Astrocyte (in vitro differentiated cells and primary cell): ENCODE data around the gene FOXJ2. TPM values are rescaled to one million over a fixed set of nuclear protein-coding genes. Genes with fewer than 3 reads are reported as not detected.
A peak's percentile ranks its signal among the peaks of the same experiment; 100 is the strongest.
"Not testable (repeated sequence)": the region's sequence is repeated elsewhere in the genome, so short reads cannot be mapped to it uniquely, and the experiment has no call there.

Experiments used
- DNase-seq: peaks from one replicate; pipeline ENCODE4 v3.0.0-alpha.2; 2010; ENCODE audit warnings: low read depth
- FAIRE-seq: peaks from 2 replicates; lab custom pipeline; 2011; peaks lifted over from hg19 to GRCh38; lab: Jason Lieb, UNC
- H2AFZ ChIP-seq: 2 replicates; pipeline ENCODE4 v1.6.0; 2012; ENCODE audit warnings: low read depth, low read length, inconsistent platforms
- H3K27ac ChIP-seq: 2 replicates; pipeline ENCODE4 v1.5.1; 2011; ENCODE audit warnings: low read depth, low read length, inconsistent platforms
- H3K27me3 ChIP-seq: 2 replicates; pipeline ENCODE4 v1.6.0; 2011; ENCODE audit warnings: low read length, inconsistent platforms; ENCODE audit not compliant: insufficient read depth
- H3K36me3 ChIP-seq: 2 replicates; pipeline ENCODE4 v1.5.1; 2011; ENCODE audit warnings: low read length, inconsistent platforms; ENCODE audit not compliant: insufficient read depth
- H3K4me1 ChIP-seq: 2 replicates; pipeline ENCODE4 v1.5.1; 2011; ENCODE audit warnings: low read length, inconsistent platforms; ENCODE audit not compliant: insufficient read depth
- H3K4me2 ChIP-seq: 2 replicates; pipeline ENCODE4 v1.6.0; 2012; ENCODE audit warnings: low read length, inconsistent platforms
- H3K4me3 ChIP-seq: 2 replicates; pipeline ENCODE4 v1.5.1; 2011; ENCODE audit warnings: low read depth, mild to moderate bottlenecking, low read length, inconsistent platforms; ENCODE audit not compliant: insufficient read depth
- H3K79me2 ChIP-seq: 2 replicates; pipeline ENCODE4 v1.6.0; 2012; ENCODE audit warnings: mild to moderate bottlenecking, low read length, inconsistent platforms; ENCODE audit not compliant: insufficient read depth
- H3K9ac ChIP-seq: 2 replicates; pipeline ENCODE4 v1.6.0; 2012; ENCODE audit warnings: mild to moderate bottlenecking, low read length, inconsistent platforms
- H3K9me3 ChIP-seq: 2 replicates; pipeline ENCODE4 v1.5.1; 2012; ENCODE audit warnings: low read depth, mild to moderate bottlenecking, low read length, inconsistent platforms; ENCODE audit not compliant: insufficient read depth
- H4K20me1 ChIP-seq: 2 replicates; pipeline ENCODE4 v1.6.0; 2012; ENCODE audit warnings: low read length, inconsistent platforms; ENCODE audit not compliant: insufficient read depth
- H3K27ac Mint-ChIP-seq: one replicate; pipeline ENCODE4 v1.8.0; 2021; ENCODE audit warnings: mild to moderate bottlenecking, mixed read lengths; ENCODE audit not compliant: unreplicated experiment
- H3K27me3 Mint-ChIP-seq: one replicate; pipeline ENCODE4 v1.8.0; 2021; ENCODE audit warnings: low read depth, mixed read lengths; ENCODE audit not compliant: unreplicated experiment
- H3K36me3 Mint-ChIP-seq: one replicate; pipeline ENCODE4 v1.8.0; 2021; ENCODE audit warnings: low read depth, mixed read lengths; ENCODE audit not compliant: unreplicated experiment
- H3K4me1 Mint-ChIP-seq: one replicate; pipeline ENCODE4 v1.8.0; 2021; ENCODE audit warnings: low read depth, mixed read lengths; ENCODE audit not compliant: unreplicated experiment
- H3K4me3 Mint-ChIP-seq: one replicate; pipeline ENCODE4 v1.8.0; 2021; ENCODE audit warnings: mild to moderate bottlenecking, moderate library complexity, mixed read lengths; ENCODE audit not compliant: unreplicated experiment
- H3K9me3 Mint-ChIP-seq: one replicate; pipeline ENCODE4 v1.8.0; 2021; ENCODE audit warnings: mild to moderate bottlenecking, mixed read lengths; ENCODE audit not compliant: unreplicated experiment
- CTCF ChIP-seq: IDR thresholded peaks from 2 replicates; pipeline ENCODE4 v1.5.1; 2011; ENCODE audit warnings: low read depth, mild to moderate bottlenecking, inconsistent platforms, low read length, moderate library complexity; ENCODE audit not compliant: insufficient read depth
- EZH2 ChIP-seq: IDR thresholded peaks from 2 replicates; pipeline ENCODE4 v1.6.1; 2012; ENCODE audit warnings: mild to moderate bottlenecking, low read length, inconsistent platforms; ENCODE audit not compliant: insufficient read depth
- total RNA-seq: library from RNA; stranded (reverse); gene quantifications from 2 replicates; pipeline ENCODE4 v1.2.1, GENCODE V29; 2021

Gene FOXJ2
- total RNA-seq, 1 donor from 2014 or later, result 16.0 TPM

DNA sequence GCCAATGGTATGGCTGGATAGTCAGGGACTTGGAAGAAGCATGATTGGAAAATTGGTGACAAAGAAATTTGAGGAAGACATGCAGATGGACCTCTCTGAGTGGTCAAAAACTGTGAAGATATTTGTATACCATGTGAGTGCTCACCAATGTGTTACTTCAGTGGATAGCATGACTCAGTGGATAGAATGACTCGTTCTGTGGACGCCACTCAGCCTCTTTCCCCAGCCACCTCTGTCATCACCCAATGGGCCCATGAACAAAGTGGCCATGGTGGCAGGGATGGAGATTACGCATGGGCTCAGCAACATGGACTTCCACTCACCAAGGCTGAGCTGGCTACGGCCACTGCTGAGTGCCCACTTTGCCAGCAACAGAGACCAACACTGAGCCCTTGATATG is 31.0 kb upstream of the FOXJ2 start:
- peaks cover 18% of the 10 kb centered on the region for H3K9me3 Mint-ChIP-seq
- not testable (repeated sequence) for H3K36me3 Mint-ChIP-seq, H3K79me2 ChIP-seq, H3K4me2 ChIP-seq, H2AFZ ChIP-seq, H3K4me1 ChIP-seq, FAIRE-seq, H3K27ac Mint-ChIP-seq, H3K4me1 Mint-ChIP-seq, H3K27me3 ChIP-seq, H3K9me3 ChIP-seq, H3K4me3 Mint-ChIP-seq, H3K36me3 ChIP-seq, H3K4me3 ChIP-seq, H3K9ac ChIP-seq, H4K20me1 ChIP-seq, DNase-seq, H3K27me3 Mint-ChIP-seq, H3K27ac ChIP-seq

DNA sequence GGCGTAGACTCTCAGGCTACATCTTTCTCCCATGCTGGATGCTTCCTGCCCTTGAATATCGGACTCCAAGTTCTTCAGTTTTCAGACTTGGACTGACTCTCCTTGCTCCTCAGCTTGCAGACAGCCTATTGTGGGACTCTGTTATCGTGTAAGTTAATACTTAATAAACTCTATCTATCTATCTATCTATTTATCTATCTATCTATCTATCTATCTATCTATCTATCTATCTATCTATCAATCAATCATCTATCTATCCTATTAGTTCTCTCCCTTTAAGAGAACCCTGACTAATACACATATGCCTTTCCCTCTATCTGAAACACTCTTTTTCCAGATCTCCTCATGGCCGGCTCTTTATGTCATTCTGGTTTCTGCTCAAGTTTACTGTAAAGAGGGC is 27.6 kb upstream of the FOXJ2 start:
- H3K27me3 ChIP-seq, H2AFZ ChIP-seq, H3K4me3 Mint-ChIP-seq, H3K4me3 ChIP-seq, H3K36me3 ChIP-seq, H4K20me1 ChIP-seq, H3K79me2 ChIP-seq, H3K4me1 ChIP-seq, DNase-seq, H3K4me2 ChIP-seq, H3K27ac ChIP-seq, H3K9me3 ChIP-seq, H3K4me1 Mint-ChIP-seq, FAIRE-seq, H3K9me3 Mint-ChIP-seq, H3K36me3 Mint-ChIP-seq, H3K27me3 Mint-ChIP-seq, H3K27ac Mint-ChIP-seq, H3K9ac ChIP-seq: not testable (repeated sequence)

DNA sequence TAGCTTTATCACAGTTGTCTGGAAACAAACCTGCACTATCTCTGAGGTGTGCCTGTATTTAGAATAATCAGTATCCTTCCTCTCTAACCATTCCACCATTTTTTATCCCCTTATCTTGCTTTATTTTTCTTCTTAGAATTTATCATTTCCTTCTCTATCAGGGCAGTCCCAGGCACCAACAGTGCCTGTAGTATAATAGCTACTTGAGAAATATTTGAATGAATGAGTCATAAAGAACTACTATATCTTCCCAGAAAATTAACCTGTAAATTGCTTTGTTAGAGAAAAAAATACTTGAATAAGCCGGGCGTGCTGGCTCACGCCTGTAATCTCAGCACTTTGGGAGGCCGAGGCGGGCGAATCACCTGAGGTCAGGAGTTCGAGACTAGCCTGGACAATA is 21.2 kb upstream of the FOXJ2 start:
- no peaks in the 10 kb centered on the region for H3K36me3 ChIP-seq
- Mint-ChIP-seq H3K4me1 (peaks cover 2% of the 10 kb centered on the region), H3K36me3 (no peaks in the 10 kb centered on the region), H3K27me3 (peaks cover 4% of the 10 kb centered on the region), H3K27ac (no peak overlapping the region), H3K9me3 (no peaks in the 10 kb centered on the region), H3K4me3 (no peak overlapping the region)
- no peaks in the 10 kb centered on the region for H4K20me1 ChIP-seq
- H3K9me3 ChIP-seq, result no peaks in the 10 kb centered on the region
- no peaks in the 10 kb centered on the region for H3K79me2 ChIP-seq
- peaks cover 6% of the 10 kb centered on the region for H3K27me3 ChIP-seq
- DNase-seq, result peak; percentile 43
- no peak overlapping the region for H3K9ac ChIP-seq
- no peak overlapping the region for H2AFZ ChIP-seq
- TF ChIP-seq EZH2, result no peak
- no peak for TF ChIP-seq CTCF
- no peaks in the 10 kb centered on the region for H3K4me1 ChIP-seq
- no peak overlapping the region for H3K27ac ChIP-seq
- H3K4me3 ChIP-seq, result no peak overlapping the region
- FAIRE-seq, result no peak
- H3K4me2 ChIP-seq, result no peak overlapping the region
